HCT116 (cell line): Measurements from ENCODE around the gene ANKRD6.

Source experiments
- EZH2 ChIP-seq: fragments of 200-600 bp; sonication (generic); IDR thresholded peaks from 2 replicates; pipeline ENCODE4 v1.6.1; 2017; ENCODE audit warnings: antibody characterized with exemption, mixed run types
- RAD21 ChIP-seq: IDR thresholded peaks from 2 replicates; pipeline ENCODE4 v1.6.1; 2012; ENCODE audit warnings: low read depth, mild to moderate bottlenecking
- TF ChIP-seq, protein P1 (sequence below), 3 experiments: fragments of 200-600 bp in 1 of 3; sonication (generic) in 1 of 3; IDR thresholded peaks in 2 of 3; conservative IDR thresholded peaks in 1 of 3; 2 replicates each; pipeline ENCODE4 v1.5.1; 2012 to 2017; ENCODE audit warnings: low read depth in 2 of 3, low read length in 2 of 3, antibody characterized with exemption in 1 of 3, borderline replicate concordance in 1 of 3, control low read depth in 1 of 3, mild to moderate bottlenecking in 1 of 3, mixed read lengths in 1 of 3, mixed run types in 1 of 3, moderate library complexity in 1 of 3; ENCODE audit not compliant: insufficient read depth in 1 of 3

DNA sequence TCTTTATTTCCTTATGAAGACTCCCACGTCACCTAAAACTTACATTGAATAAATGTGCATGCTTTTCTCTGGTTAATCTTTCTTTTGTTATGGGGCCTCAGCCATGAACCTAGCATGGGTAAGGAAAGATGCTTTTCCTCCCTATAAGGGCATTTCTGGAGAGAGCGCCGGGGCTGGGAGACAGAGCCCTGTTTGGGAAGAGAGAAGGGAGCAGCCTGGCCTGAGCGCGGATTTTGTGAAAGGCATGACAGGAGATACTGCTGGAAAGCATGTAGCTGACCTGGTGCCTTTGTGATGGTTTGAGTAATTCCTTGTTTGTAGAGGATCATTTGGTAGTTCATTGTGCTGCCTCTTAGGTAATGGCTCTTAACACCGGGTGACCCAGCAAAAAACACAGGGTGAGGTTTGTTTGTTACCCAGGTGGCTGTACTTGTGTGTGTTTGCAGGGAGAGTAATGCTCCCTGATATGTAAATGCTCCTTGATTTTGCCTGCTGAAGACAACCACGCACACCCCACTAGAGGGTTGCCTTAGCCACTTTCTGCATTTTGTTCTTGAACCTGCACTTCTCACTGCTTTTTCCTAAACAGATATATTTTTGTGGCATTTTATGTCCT is 59.2 kb downstream of the ANKRD6 start:
- TF ChIP-seq, protein P1, sequence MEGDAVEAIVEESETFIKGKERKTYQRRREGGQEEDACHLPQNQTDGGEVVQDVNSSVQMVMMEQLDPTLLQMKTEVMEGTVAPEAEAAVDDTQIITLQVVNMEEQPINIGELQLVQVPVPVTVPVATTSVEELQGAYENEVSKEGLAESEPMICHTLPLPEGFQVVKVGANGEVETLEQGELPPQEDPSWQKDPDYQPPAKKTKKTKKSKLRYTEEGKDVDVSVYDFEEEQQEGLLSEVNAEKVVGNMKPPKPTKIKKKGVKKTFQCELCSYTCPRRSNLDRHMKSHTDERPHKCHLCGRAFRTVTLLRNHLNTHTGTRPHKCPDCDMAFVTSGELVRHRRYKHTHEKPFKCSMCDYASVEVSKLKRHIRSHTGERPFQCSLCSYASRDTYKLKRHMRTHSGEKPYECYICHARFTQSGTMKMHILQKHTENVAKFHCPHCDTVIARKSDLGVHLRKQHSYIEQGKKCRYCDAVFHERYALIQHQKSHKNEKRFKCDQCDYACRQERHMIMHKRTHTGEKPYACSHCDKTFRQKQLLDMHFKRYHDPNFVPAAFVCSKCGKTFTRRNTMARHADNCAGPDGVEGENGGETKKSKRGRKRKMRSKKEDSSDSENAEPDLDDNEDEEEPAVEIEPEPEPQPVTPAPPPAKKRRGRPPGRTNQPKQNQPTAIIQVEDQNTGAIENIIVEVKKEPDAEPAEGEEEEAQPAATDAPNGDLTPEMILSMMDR (IDR thresholded peaks at IDR 0.05 in 2 of 3, conservative IDR thresholded peaks at IDR 0.05 in 1 of 3; ENCODE audit: borderline replicate concordance in 1 of 3, insufficient read depth in 1 of 3, low read depth in 2 of 3, low read length in 2 of 3), result no peak
- TF ChIP-seq RAD21, result no peak
- no peak for TF ChIP-seq EZH2
